ENCODE data around the gene CHD5. TPM values are rescaled to one million over a fixed set of nuclear protein-coding genes. Genes with fewer than 3 reads are reported as not detected.

CHD5 gene
- total RNA-seq, 4 donors from 2014 or later = 0.04 to 0.36 (median 0.13) TPM; not detected in 1

- TF ChIP-seq POLR2A (IDR thresholded peaks at IDR 0.05) = no peak
- no peak for TF ChIP-seq CTCF (IDR thresholded peaks at IDR 0.05)
- TF ChIP-seq POLR2AphosphoS5 (IDR thresholded peaks at IDR 0.05) = no peak
- no peak for TF ChIP-seq EP300 (IDR thresholded peaks at IDR 0.05)
- no peaks in the 10 kb centered on the region for H3K9me3 ChIP-seq
- 100% methylated on average over 2 of the region's 4 CpGs for WGBS
- H3K27ac ChIP-seq = no peak overlapping the region
- peaks cover 33% of the 10 kb centered on the region for H3K27me3 ChIP-seq
- H3K4me1 ChIP-seq = peaks cover 2% of the 10 kb centered on the region
- no peaks in the 10 kb centered on the region for H3K36me3 ChIP-seq
- no peak for DNase-seq (ENCODE audit: low spot score in 2 of 2)
- H3K4me3 ChIP-seq = no peak overlapping the region
Measured at GRCh38 chr1:6143395-6143794, 36.7 kb downstream of the CHD5 start.

- no peak for TF ChIP-seq EP300 (IDR thresholded peaks at IDR 0.05)
- no peak for TF ChIP-seq POLR2A (IDR thresholded peaks at IDR 0.05)
- no peak for TF ChIP-seq CTCF (IDR thresholded peaks at IDR 0.05)
- TF ChIP-seq POLR2AphosphoS5 (IDR thresholded peaks at IDR 0.05) = no peak
- 74% methylated on average over 4 of the region's 4 CpGs for WGBS
Measured at GRCh38 chr1:6142734-6143133, 37.4 kb downstream of the CHD5 start.

GRCh38 chr1:6142036-6142621 is 38.0 kb downstream of the CHD5 start:
- TF ChIP-seq CTCF (IDR thresholded peaks at IDR 0.05) = no peak
- TF ChIP-seq POLR2AphosphoS5 (IDR thresholded peaks at IDR 0.05) = no peak
- no peak for TF ChIP-seq POLR2A (IDR thresholded peaks at IDR 0.05)
- TF ChIP-seq EP300 (IDR thresholded peaks at IDR 0.05) = no peak
- Histone ChIP-seq H3K4me1 (no peaks in the 10 kb centered on the region), H3K9me3 (no peaks in the 10 kb centered on the region), H3K27me3 (peaks cover 21% of the 10 kb centered on the region), H3K36me3 (no peaks in the 10 kb centered on the region), H3K27ac (no peak overlapping the region), H3K4me3 (no peak overlapping the region)
- DNase-seq (ENCODE audit: low spot score in 2 of 2) = no peak
- WGBS = 92% methylated on average over 23 of the region's 33 CpGs

More at GRCh38 chr1:6142734-6143133, 37.4 kb downstream of the CHD5 start:
- Histone ChIP-seq H3K4me1 (no peaks in the 10 kb centered on the region), H3K9me3 (no peaks in the 10 kb centered on the region), H3K27ac (no peak overlapping the region), H3K36me3 (no peaks in the 10 kb centered on the region), H3K4me3 (no peak overlapping the region), H3K27me3 (peaks cover 27% of the 10 kb centered on the region)
- DNase-seq (ENCODE audit: low spot score in 2 of 2) = no peak

- no peaks in the 10 kb centered on the region for H3K36me3 ChIP-seq
- 31% methylated on average over 7 of the region's 7 CpGs for WGBS
Measured at GRCh38 chr1:6141592-6141991, 38.5 kb downstream of the CHD5 start.

GRCh38 chr1:6140413-6140812 is 39.7 kb downstream of the CHD5 start:
- Histone ChIP-seq H3K4me3 (no peak overlapping the region), H3K4me1 (no peaks in the 10 kb centered on the region), H3K27ac (no peak overlapping the region), H3K36me3 (no peaks in the 10 kb centered on the region), H3K9me3 (no peaks in the 10 kb centered on the region), H3K27me3 (peaks cover 4% of the 10 kb centered on the region)
- WGBS = 69% methylated on average over 2 of the region's 2 CpGs
- no peak for TF ChIP-seq POLR2A (IDR thresholded peaks at IDR 0.05)
- TF ChIP-seq CTCF (IDR thresholded peaks at IDR 0.05) = no peak
- no peak for TF ChIP-seq POLR2AphosphoS5 (IDR thresholded peaks at IDR 0.05)
- TF ChIP-seq EP300 (IDR thresholded peaks at IDR 0.05) = no peak
- no peak for DNase-seq (ENCODE audit: low spot score in 2 of 2)

More at GRCh38 chr1:6141592-6141991, 38.5 kb downstream of the CHD5 start:
- DNase-seq (ENCODE audit: low spot score in 2 of 2) = no peak
- H3K4me1 ChIP-seq = no peaks in the 10 kb centered on the region
- TF ChIP-seq EP300 (IDR thresholded peaks at IDR 0.05) (no peak), POLR2AphosphoS5 (IDR thresholded peaks at IDR 0.05) (no peak), POLR2A (IDR thresholded peaks at IDR 0.05) (no peak), CTCF (IDR thresholded peaks at IDR 0.05) (no peak)
- H3K9me3 ChIP-seq = no peaks in the 10 kb centered on the region
- H3K4me3 ChIP-seq = no peak overlapping the region
- H3K27me3 ChIP-seq = peaks cover 15% of the 10 kb centered on the region
- H3K27ac ChIP-seq = no peak overlapping the region
